GM21619 (cell line): ENCODE results near the gene MGAT4B.
A peak's percentile ranks its signal among the peaks of the same experiment; 100 is the strongest.
"Not testable (repeated sequence)": the region's sequence is repeated elsewhere in the genome, so short reads cannot be mapped to it uniquely, and the experiment has no call there.

Experiments used
- ATAC-seq: cut with Tn5 transposase; IDR thresholded peaks from one replicate; pipeline ENCODE4 v1.9.1; 2021; ENCODE audit not compliant: unreplicated experiment

Gene MGAT4B

DNA sequence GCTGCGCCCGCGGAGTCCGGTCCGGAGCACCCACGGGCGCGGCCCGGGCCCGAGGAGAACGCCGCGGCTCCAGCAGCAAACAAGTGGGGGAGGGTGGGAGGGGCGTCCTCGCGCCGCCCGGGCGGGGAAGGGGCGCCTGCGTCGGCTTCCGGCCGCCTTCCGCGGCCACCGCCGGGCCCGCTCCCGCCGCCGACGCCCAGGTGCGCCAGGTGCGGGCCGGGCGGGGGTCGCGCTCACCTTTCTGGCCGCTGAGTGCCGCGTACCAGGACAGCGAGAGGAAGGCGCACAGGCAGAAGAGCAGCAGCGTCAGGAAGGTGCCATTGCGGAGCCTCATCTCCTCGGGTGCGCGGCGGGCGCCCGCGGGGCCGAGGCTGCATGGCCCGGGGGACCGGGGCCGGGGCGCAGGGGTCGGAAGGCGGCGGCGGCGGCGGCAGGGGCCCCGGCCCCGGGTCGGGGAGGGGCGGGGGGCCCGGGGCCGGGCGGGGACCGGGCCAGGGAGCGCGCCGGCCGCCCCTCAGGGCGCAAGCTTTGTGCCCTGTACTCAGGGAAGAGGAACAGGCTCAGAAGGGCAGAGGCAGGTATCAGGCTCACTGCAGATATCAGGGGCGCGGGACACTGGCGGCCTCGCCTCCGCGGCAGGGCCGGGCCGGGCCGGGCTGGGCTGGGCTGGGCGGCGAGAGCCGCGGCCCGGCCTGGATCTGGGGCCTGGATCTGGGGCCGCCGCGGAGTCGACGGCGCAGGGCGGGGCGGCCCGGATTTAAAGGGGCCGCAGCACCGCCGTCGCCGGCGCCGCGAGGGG lies at the start of gene MGAT4B:
Gene MGAT4B, minus strand, starts transcription at position 617 of the 799 bp plus-strand sequence. Its CDS starts 283 bp downstream, at position 334.
- ATAC-seq: peak; percentile 65

- no peak for ATAC-seq
These were observed 47.7 kb upstream of the MGAT4B start for GRCh38 chr5:179854356-179854755.

DNA sequence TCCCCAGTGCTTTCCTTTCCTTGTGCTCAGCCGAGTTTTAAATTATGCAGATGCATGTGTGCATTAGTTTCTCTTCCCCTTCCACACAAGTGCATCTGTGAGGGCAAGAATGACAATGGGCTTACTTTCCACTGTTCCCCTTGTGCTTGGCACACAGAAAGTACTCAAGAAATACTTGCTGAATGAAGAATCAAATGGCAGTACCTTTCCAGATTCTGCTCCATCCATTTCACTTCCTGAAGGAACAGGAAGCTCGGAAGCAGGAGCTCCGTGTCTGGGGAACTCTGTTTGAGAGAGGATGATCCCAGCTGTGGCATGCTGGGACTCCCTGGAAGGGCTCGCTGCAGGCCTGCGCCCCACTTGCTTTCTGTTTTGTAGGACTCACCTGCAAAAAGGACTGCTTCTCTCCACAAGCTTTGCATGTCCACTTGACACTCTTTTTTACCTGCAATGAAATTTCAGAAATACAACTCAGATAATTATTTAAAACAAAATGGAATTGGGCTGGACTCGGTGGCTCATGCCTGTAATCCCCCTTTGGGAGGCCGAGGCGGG lies 46.4 kb upstream of the MGAT4B start:
- ATAC-seq: peak; percentile 85

- no peak for ATAC-seq
These were observed 35.0 kb upstream of the MGAT4B start for GRCh38 chr5:179841621-179842020.

- ATAC-seq: no peak
These were observed 34.1 kb upstream of the MGAT4B start for GRCh38 chr5:179840766-179841165.

DNA sequence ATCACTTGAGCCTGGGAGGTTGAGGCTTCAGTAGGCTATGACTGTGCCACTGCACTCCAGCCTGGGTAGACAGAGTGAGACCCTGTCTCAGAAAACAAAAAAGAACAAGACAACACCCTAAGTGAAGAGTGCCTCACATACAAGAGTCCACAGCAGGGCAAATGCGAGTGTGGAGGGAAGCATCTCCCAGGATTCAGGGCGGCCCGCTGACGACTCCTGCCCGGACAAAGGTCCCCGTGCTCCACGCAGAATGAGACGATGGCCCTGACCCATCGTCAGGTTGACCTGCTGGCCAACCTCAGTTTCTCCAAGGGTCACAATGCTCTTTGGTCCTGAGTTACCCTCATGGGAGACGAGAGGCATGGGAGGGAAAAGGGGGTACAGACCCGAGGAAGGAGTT lies 33.7 kb upstream of the MGAT4B start:
- ATAC-seq: no peak

GRCh38 chr5:179839328-179840256 lies 32.9 kb upstream of the MGAT4B start:
- no peak for ATAC-seq

DNA sequence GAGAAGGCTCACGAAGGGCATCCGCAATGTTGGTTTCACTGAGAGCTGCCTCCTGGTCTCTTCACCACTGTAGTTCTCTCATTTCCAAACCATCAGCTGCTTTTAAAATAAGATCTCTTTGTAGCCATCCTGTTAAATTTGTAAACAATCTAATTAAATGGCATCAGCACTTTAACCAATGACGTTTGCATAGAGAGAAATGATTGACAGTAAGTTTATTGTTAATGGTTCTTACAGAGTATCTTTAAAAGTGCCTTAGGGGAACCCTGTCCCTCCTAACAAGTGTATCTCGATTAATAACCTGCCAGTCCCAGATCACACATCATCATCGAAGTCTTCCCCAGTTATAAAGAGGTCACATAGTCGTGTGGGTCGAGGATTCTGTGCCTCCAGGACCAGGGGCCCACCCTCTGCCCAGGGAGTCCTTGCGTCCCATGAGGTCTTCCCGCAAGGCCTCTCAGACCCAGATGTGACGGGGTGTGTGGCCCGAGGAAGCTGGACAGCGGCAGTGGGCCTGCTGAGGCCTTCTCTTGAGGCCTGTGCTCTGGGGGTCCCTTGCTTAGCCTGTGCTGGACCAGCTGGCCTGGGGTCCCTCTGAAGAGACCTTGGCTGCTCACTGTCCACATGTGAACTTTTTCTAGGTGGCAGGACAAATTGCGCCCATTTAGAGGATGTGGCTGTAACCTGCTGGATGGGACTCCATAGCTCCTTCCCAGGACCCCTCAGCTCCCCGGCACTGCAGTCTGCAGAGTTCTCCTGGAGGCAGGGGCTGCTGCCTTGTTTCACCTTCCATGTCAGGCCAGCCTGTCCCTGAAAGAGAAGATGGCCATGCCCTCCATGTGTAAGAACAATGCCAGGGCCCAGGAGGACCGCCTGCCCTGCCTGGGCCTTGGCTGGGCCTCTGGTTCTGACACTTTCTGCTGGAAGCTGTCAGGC lies 30.7 kb upstream of the MGAT4B start:
- ATAC-seq: no peak

DNA sequence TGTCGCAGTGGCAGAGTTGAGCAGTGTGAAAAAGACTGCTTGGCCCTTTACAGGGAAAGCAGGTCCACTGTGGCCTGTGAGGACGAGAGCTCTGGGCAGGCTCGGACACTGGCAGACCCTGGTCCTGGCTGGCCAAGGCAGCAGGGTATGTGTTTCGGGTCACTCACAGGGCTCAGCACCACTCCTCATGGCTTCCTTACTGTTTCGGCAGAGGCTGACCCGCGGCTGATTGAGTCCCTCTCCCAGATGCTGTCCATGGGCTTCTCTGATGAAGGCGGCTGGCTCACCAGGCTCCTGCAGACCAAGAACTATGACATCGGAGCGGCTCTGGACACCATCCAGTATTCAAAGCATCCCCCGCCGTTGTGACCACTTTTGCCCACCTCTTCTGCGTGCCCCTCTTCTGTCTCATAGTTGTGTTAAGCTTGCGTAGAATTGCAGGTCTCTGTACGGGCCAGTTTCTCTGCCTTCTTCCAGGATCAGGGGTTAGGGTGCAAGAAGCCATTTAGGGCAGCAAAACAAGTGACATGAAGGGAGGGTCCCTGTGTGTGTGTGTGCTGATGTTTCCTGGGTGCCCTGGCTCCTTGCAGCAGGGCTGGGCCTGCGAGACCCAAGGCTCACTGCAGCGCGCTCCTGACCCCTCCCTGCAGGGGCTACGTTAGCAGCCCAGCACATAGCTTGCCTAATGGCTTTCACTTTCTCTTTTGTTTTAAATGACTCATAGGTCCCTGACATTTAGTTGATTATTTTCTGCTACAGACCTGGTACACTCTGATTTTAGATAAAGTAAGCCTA lies 29.8 kb upstream of the MGAT4B start:
- peak; percentile 52 for ATAC-seq

- ATAC-seq: not testable (repeated sequence)
These were observed 28.2 kb upstream of the MGAT4B start for GRCh38 chr5:179834871-179835270.

- ATAC-seq: no peak
These were observed 27.5 kb upstream of the MGAT4B start for GRCh38 chr5:179834120-179834519.

DNA sequence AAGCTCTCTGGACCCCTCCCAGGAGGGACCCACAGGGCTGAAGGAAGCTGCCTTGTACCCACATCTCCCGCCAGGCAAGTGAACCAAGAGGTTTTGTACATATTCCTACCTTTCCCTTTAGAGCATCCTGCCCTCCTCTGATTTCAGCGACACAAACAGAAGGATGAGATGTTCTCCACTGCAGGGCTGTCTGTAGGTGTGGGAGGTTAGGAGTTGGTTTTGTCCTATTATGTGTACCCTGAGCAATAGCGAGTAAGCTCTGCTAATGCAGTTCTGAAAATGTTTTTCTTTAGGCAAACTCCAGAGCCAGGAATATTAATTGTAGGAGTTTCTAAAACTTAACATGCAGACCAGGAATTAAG lies 27.0 kb upstream of the MGAT4B start:
- no peak for ATAC-seq

DNA sequence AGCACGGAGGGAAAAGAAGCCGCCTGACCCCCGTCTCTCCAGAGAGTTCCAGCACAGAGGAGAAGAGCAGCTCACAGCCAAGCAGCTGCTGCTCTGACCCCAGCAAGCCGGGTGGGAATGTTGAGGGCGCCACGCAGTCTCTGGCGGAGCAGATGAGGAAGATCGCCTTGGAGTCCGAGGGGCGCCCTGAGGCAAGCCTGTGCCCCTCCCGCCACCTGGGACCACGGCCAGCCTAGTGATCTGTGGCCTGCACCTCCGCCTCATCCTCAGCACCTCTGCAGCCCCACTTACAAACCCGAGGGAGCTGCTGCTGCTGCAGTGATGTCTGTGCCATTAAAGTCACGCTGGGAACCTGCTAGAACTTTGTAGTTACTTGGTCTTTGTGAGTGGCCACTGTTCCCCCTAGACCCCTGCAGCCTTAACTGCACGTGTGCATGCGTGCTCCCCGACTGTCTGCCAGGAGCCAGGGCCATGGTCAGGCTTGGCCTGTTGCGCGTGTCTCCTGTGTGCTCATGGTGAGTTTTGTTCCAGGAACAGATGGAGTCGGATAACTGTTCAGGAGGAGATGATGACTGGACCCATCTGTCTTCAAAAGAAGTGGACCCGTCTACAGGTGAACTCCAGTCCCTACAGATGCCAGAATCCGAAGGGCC lies 26.5 kb upstream of the MGAT4B start:
- ATAC-seq: no peak

DNA sequence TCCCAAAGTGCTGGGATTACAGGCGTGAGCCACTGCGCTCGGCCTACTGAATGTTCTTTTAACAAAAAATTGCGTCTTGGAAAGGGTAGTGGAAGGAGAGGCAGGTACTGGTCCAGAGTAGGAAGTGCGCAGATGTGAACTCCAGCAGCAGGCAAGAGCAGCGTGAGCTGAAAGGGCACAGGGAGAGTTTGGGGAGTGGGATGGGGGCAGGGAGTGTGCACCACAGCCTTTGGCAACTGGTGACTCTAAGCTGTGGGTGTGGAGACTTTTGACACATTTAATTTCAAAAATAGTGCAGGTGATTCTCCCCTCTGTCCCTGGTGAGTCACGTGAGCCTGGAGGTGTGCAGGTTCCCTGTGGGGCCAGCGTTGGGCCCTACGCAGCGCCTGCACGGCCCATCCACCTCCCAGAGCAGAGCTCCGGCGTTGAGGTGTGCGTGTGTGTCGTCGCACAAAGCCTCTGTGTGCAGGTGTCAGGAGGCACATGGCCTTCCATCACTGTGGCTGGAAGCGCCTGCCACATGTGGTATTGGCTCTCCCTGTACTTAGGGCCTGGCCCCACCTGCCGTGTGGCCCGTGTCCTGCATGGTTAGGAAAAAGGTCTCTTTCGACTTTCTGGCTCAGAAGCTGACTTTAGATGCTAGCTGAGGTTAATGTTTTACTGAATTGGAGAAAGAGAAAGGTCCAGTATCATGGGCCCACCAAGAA lies 25.5 kb upstream of the MGAT4B start:
- ATAC-seq: no peak

DNA sequence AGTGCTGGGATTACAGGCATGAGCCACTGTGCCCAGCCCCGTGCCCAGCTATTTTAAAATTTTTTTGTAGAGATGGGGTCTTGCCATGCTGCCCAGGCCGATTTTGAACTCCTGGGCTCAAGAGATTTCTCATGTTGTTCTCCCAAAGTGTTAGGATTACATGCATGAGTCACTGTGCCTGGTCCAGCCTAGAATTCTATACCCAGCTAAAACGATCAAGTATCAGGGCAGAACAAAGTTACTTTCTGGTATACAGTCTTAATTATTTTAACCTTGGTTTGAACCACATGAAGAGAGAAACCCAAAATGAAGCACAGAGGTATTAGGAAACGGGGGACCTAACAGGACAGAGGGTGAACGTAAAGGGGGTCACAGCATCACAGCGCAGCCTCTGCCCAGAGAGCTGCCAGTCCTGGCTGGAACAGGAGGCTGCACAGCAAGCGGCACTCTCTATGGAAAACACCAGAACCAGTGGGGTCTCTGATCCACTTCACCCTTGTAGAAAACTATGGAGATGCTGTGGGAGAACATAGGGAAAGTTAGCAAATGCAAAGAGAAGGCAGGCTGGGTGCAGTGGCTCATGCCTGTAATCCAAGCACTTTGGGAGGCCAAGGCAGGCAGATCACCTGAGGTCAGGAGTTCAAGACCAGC lies 24.3 kb upstream of the MGAT4B start:
- no peak for ATAC-seq

GRCh38 chr5:179829732-179830435 lies 23.2 kb upstream of the MGAT4B start:
- ATAC-seq: no peak

DNA sequence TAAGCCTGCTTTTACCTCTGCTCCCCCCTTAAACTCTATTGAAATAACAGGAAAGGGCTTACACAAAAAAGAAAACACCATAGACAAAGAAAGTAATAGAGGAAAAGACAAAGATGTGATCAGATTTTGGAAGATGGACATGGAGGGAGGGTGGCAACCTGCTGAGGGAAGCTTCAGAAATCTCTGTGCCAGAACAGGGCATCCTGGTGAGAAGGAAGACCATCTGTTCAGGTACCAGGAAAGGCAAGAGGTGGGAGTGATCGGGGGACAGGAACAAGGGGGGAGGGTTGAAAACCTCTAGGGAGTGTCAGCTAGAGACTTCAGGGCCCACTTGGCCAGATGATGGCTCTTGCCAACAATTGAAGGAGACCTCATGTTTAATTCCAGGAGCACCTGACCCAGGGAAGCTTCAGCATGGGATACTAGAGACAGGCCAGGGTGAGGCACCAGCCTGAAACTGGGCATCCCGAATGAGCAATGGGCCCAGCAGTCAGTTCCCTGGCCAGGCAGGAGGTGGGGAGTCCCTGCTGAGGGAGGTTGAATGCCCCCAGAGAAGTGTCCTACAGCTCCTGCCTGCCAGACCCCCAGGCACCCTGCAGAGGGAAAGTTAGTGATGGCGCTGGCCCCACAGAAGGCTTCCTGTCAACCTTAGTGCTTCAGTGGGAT lies 22.2 kb upstream of the MGAT4B start:
- ATAC-seq: no peak
